GM21619 (cell line): ENCODE data around the gene SH3PXD2A.
"Not testable (repeated sequence)": the region's sequence is repeated elsewhere in the genome, so short reads cannot be mapped to it uniquely, and the experiment has no call there.

ENCODE experiments used
- ATAC-seq: cut with Tn5 transposase; IDR thresholded peaks from one replicate; pipeline ENCODE4 v1.9.1; 2021; ENCODE audit not compliant: unreplicated experiment

The SH3PXD2A gene

GRCh38 chr10:103772096-103772845 is 83.1 kb downstream of the SH3PXD2A start:
- peak; percentile 73 for ATAC-seq

GRCh38 chr10:103770139-103770538 is 85.2 kb downstream of the SH3PXD2A start:
- ATAC-seq: no peak

- no peak for ATAC-seq
Observed at GRCh38 chr10:103769176-103769575, 86.2 kb downstream of the SH3PXD2A start.

GRCh38 chr10:103768345-103768744 is 87.0 kb downstream of the SH3PXD2A start:
- no peak for ATAC-seq

- ATAC-seq: no peak
Observed at GRCh38 chr10:103767756-103768155, 87.6 kb downstream of the SH3PXD2A start.

GRCh38 chr10:103766751-103767505 is 88.4 kb downstream of the SH3PXD2A start:
- no peak for ATAC-seq

GRCh38 chr10:103765981-103766380 is 89.4 kb downstream of the SH3PXD2A start:
- no peak for ATAC-seq

- ATAC-seq: no peak
Observed at GRCh38 chr10:103765168-103765567, 90.2 kb downstream of the SH3PXD2A start.

GRCh38 chr10:103764296-103765088 is 90.9 kb downstream of the SH3PXD2A start:
- ATAC-seq: no peak

- no peak for ATAC-seq
Observed at GRCh38 chr10:103763374-103764202, 91.8 kb downstream of the SH3PXD2A start.

- no peak for ATAC-seq
Observed at GRCh38 chr10:103762916-103763315, 92.5 kb downstream of the SH3PXD2A start.

GRCh38 chr10:103762162-103762561 is 93.2 kb downstream of the SH3PXD2A start:
- ATAC-seq: no peak

GRCh38 chr10:103761075-103761920 is 94.1 kb downstream of the SH3PXD2A start:
- no peak for ATAC-seq

- not testable (repeated sequence) for ATAC-seq
Observed at GRCh38 chr10:103760233-103760632, 95.1 kb downstream of the SH3PXD2A start.

GRCh38 chr10:103759100-103759781 is 96.1 kb downstream of the SH3PXD2A start:
- peak; percentile 49 for ATAC-seq

- ATAC-seq: no peak
Observed at GRCh38 chr10:103758294-103758681, 97.1 kb downstream of the SH3PXD2A start.

GRCh38 chr10:103757531-103758293 is 97.7 kb downstream of the SH3PXD2A start:
- ATAC-seq: no peak

GRCh38 chr10:103756277-103756869 is 99.0 kb downstream of the SH3PXD2A start:
- no peak for ATAC-seq
